Psoas muscle (tissue), 8 donors: ENCODE results near the gene NFIB. TPM values are rescaled to one million over a fixed set of nuclear protein-coding genes. Genes with fewer than 3 reads are reported as not detected.

Experiments
- ATAC-seq, 4 donors: fragments of 200-7000 bp; cut with Tn5 transposase; one replicate each; pipeline ENCODE4 v1.9.1; 2020; ENCODE audit warnings: moderate library complexity in 3 of 4, mild to moderate bottlenecking in 2 of 4
- DNase-seq, 2 donors: peaks; one replicate each; pipeline ENCODE4 v3.0.0-alpha.2; 2020
- H3K27ac ChIP-seq: fragments of 200-600 bp; one replicate; pipeline ENCODE4 v1.8.0; 2022
- H3K27me3 ChIP-seq, 3 donors: fragments of 200-600 bp in 1 of 3; one replicate each; pipeline versions ENCODE4 v1.6.1 to v1.8.0; 2013 to 2022; ENCODE audit warnings: low read length in 2 of 3, mild to moderate bottlenecking in 2 of 3, moderate library complexity in 1 of 3; ENCODE audit not compliant: insufficient read depth in 3 of 3
- H3K36me3 ChIP-seq, 2 donors: fragments of 200-600 bp in 1 of 2; one replicate each; pipeline versions ENCODE4 v1.6.1 to v1.8.0; 2013 to 2022; ENCODE audit warnings: low read depth in 1 of 2, mild to moderate bottlenecking in 1 of 2, moderate library complexity in 1 of 2; ENCODE audit not compliant: insufficient read depth in 1 of 2
- H3K4me1 ChIP-seq: fragments of 200-600 bp; one replicate; pipeline ENCODE4 v1.8.0; 2022
- H3K4me3 ChIP-seq: fragments of 200-600 bp; one replicate; pipeline ENCODE4 v1.8.0; 2022; ENCODE audit warnings: mild to moderate bottlenecking
- H3K9me3 ChIP-seq: fragments of 200-600 bp; one replicate; pipeline ENCODE4 v1.8.0; 2022
- WGBS, 3 donors: extraction: QIAGEN DNeasy Blood & Tissue Kit; methylation state at CpG; one replicate each; pipeline versions ENCODE4 v1.1.6 to v1.1.7; 2013; 5-methylcytosine and 5-hydroxymethylcytosine counted together
- intact Hi-C, 2 donors: fragments of 100-400 bp; cut with DNase I; formaldehyde crosslinking; loops; one replicate each; pipeline versions ENCODE4 v1.11.0 to v1.14.2; 2022
- polyA plus RNA-seq, 3 donors: library from polyadenylated mRNA; stranded (reverse); fragments of 200-250 nt; gene quantifications; one replicate each; pipeline ENCODE4 v1.2.3, GENCODE V29; 2013
- total RNA-seq, 4 donors: library from RNA; stranded (reverse); fragmentation: NEBNext Ultra II Directional in 2 of 4; extraction: Animal tissue kit (Norgen Biotek cat#: 25700) in 2 of 4; gene quantifications; one replicate each; pipeline versions ENCODE4 v1.2.1 to v1.2.4, GENCODE V29; 2021 to 2023
- TF ChIP-seq, protein P1 (sequence below): fragments of 200-600 bp; IDR thresholded peaks from one replicate; pipeline ENCODE4 v1.8.0; 2022; ENCODE audit warnings: antibody characterized with exemption
- donor health status: healthy with polysubstance abuse.
- donor health status: DM: no; HTN: no; CAD: no; lungs with moderate emphysema.
- donor health status: Bipolar disorder and iron deficiency.
- donor health status: healthy.
- donor health status: DM: yes; HTN: yes; CAD: no.
- donor health status: DM: no; HTN: no; CAD: no.
- donor health status: DM: no; HTN: no; CAD: no.
- donor health status: DM: yes; HTN: yes; CAD: no.

Gene NFIB
- total and polyA plus RNA-seq, 7 donors: 5.8 to 65.1 (median 35.0) TPM

GRCh38 chr9:14151451-14151850 is 162.5 kb downstream of the NFIB start:
- Histone ChIP-seq H3K4me1 (peaks cover 43% of the 10 kb centered on the region), H3K36me3 (peaks cover 0 to 1% of the 10 kb centered on the region in 2 donors)

DNA sequence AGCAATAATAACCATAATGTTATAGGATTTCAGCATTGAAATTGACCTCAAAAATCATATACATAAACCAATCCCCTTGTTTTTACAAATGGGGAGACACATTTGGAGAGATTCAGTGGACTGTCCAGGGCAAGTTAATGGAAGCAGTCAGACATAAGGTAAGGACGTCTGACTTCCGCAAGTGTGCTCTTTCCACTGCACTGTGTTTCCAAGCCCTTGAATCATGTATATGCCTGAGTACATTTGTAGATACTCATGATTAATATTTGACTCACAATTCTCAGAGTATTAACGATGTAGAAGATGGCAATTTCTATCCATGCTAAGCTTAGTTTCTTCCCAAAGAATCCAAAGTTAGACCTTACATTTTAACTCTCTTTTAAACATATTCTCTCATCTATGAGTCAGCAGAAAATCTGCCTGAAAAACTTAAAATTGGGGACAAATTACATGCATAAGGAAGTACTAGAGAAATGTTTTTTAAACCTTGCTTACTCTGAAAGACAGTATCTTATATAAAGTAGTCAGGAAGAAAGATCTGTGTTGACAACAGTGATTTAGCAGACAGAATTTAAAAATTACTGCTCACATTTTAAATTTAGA is 165.3 kb downstream of the NFIB start:
- 82 to 89% (median 87%) methylated on average over 3 of the region's 3 CpGs for WGBS, 3 donors
- DNase-seq (no peak), ATAC-seq (no peak)
- H3K27ac ChIP-seq: no peak overlapping the region
- H3K4me1 ChIP-seq: peaks cover 26% of the 10 kb centered on the region
- H3K4me3 ChIP-seq: no peak overlapping the region
- TF ChIP-seq, protein P1, sequence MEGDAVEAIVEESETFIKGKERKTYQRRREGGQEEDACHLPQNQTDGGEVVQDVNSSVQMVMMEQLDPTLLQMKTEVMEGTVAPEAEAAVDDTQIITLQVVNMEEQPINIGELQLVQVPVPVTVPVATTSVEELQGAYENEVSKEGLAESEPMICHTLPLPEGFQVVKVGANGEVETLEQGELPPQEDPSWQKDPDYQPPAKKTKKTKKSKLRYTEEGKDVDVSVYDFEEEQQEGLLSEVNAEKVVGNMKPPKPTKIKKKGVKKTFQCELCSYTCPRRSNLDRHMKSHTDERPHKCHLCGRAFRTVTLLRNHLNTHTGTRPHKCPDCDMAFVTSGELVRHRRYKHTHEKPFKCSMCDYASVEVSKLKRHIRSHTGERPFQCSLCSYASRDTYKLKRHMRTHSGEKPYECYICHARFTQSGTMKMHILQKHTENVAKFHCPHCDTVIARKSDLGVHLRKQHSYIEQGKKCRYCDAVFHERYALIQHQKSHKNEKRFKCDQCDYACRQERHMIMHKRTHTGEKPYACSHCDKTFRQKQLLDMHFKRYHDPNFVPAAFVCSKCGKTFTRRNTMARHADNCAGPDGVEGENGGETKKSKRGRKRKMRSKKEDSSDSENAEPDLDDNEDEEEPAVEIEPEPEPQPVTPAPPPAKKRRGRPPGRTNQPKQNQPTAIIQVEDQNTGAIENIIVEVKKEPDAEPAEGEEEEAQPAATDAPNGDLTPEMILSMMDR: no peak
- no peaks in the 10 kb centered on the region for H3K27me3 ChIP-seq
- H3K9me3 ChIP-seq: no peaks in the 10 kb centered on the region
- peaks cover 0 to 17% of the 10 kb centered on the region in 2 donors for H3K36me3 ChIP-seq
- intact Hi-C loops: loop anchor here in 1 of 2 donors (10.0 kb wide), 1 partner anchor 46 kb away; no protein-coding TSS in a partner anchor

More at GRCh38 chr9:14151451-14151850, 162.5 kb downstream of the NFIB start:
- H3K27ac ChIP-seq: no peak overlapping the region
- ATAC-seq (peak in 2 of 4 donors; percentile 61 to 68), DNase-seq (no peak)
- H3K27me3 ChIP-seq: no peaks in the 10 kb centered on the region
- H3K4me3 ChIP-seq: no peak overlapping the region
- no peaks in the 10 kb centered on the region for H3K9me3 ChIP-seq
- 48 to 74% (median 55%) methylated on average over 3 of the region's 3 CpGs for WGBS, 3 donors
- TF ChIP-seq, protein P1: no peak
- intact Hi-C loops: no loop called here

- Histone ChIP-seq H3K27ac (no peak overlapping the region), H3K4me1 (peaks cover 17% of the 10 kb centered on the region), H3K27me3 (no peaks in the 10 kb centered on the region), H3K36me3 (peaks cover 0 to 17% of the 10 kb centered on the region in 2 donors), H3K4me3 (no peak overlapping the region), H3K9me3 (no peaks in the 10 kb centered on the region)
- TF ChIP-seq, protein P1: no peak
- ATAC-seq (no peak), DNase-seq (no peak)
- WGBS, 3 donors: 94 to 100% (median 96%) methylated on average over 1 of the region's 1 CpG
- intact Hi-C loops: loop anchor here in 1 of 2 donors (10.0 kb wide), 1 partner anchor 47 kb away; no protein-coding TSS in a partner anchor
Observed at GRCh38 chr9:14147738-14148137, 166.2 kb downstream of the NFIB start.

DNA sequence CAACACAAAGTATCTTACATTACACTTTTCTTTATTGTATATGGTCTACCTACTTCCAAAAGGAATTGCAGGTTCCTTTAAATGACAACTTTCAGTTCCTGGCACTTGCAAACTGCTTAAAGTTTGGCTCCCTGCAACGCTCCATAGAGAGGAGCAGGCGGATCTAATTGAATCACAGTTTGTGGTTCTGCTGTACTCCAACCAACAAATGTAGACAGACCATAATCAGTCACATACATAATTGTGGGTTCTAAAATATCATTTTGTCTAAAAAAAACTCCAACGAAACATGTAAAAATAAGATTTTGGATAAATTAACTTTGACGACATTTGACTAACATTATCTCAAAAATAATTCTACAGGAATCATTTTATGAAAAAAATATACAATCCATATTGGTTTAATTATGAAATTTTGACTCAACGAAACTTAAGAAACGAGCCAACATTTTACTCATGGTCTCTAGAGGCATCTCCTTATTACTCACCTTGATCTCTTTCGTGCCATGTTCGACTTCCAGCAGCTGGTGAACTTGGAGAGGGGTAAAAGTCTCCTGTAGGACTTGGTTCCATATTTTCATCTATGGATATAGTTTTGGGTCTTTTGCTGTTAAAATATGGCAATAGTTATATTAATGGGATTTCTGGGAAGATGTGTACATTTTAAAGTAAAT is 167.6 kb downstream of the NFIB start:
- DNase-seq: no peak
- TF ChIP-seq, protein P1: no peak
- Histone ChIP-seq H3K9me3 (no peaks in the 10 kb centered on the region), H3K27ac (no peak overlapping the region), H3K27me3 (no peaks in the 10 kb centered on the region), H3K4me1 (peaks cover 3% of the 10 kb centered on the region), H3K36me3 (peaks cover 0 to 17% of the 10 kb centered on the region in 2 donors), H3K4me3 (no peak overlapping the region)
- ATAC-seq: no peak
- intact Hi-C loops: loop anchor here in 1 of 2 donors (10.0 kb wide), 1 partner anchor 48 kb away; no protein-coding TSS in a partner anchor
- 91 to 94% (median 92%) methylated on average over 8 of the region's 8 CpGs for WGBS, 3 donors
